ENCODE data around the gene PRTN3. TPM values are rescaled to one million over a fixed set of nuclear protein-coding genes. Genes with fewer than 3 reads are reported as not detected.

The PRTN3 gene
- total RNA-seq, 4 donors from 2014 or later = not detected

DNA sequence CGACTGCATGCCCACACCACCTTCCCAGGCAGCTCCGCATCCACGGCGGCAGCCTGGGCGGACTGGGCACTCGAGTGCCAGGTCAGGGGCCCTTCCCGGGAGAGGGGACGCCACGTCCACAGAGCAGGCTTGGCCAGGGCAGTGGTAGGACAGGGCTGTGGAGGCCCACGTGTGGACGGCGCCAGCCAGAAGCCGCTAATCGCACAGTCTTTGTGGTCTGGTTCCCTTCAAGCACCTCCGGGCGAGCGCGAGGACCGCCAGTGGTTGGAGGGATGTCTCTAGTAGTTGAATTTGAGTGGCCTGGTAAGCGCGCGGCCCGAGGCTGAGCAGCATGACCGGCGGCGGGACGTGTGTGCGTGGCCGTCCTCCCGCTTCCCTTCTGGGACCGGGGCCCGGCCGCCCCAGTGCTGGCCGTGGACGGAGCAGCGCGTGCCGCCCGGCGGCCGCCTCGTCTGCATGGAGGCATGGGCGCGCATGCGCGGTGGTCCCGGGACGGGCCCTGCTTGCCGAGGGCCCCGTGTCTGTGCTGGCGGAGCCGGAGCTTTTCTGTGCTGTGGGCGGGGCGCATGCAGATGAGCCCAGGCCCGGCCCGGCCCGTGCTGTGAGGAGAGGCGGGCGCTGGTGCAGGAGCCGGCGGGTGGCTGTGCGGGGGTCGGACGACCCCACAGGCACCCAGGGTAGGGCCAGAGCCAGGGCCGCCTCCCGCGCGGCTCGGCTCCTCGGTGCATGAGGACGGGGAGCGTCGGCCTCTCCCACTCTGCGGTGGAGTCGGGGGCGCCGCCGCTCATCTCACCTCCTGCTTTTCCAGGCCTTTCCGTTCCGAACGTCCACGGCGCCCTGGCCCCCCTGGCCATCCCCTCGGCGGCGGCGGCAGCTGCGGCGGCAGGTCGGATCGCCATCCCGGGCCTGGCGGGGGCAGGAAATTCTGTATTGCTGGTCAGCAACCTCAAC lies 34.9 kb upstream of the PRTN3 start:
- Histone ChIP-seq H3K4me3 (no peak overlapping the region), H3K27me3 (no peaks in the 10 kb centered on the region), H3K36me3 (peaks cover 77% of the 10 kb centered on the region), H3K9me3 (no peaks in the 10 kb centered on the region), H3K4me1 (peaks cover 27% of the 10 kb centered on the region), H3K27ac (no peak overlapping the region)
- 94% methylated on average over 45 of the region's 93 CpGs for WGBS
- no peak for DNase-seq (ENCODE audit: low spot score in 2 of 2)
- TF ChIP-seq, protein P1, sequence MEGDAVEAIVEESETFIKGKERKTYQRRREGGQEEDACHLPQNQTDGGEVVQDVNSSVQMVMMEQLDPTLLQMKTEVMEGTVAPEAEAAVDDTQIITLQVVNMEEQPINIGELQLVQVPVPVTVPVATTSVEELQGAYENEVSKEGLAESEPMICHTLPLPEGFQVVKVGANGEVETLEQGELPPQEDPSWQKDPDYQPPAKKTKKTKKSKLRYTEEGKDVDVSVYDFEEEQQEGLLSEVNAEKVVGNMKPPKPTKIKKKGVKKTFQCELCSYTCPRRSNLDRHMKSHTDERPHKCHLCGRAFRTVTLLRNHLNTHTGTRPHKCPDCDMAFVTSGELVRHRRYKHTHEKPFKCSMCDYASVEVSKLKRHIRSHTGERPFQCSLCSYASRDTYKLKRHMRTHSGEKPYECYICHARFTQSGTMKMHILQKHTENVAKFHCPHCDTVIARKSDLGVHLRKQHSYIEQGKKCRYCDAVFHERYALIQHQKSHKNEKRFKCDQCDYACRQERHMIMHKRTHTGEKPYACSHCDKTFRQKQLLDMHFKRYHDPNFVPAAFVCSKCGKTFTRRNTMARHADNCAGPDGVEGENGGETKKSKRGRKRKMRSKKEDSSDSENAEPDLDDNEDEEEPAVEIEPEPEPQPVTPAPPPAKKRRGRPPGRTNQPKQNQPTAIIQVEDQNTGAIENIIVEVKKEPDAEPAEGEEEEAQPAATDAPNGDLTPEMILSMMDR (IDR thresholded peaks at IDR 0.05) = no peak
- TF ChIP-seq POLR2A (IDR thresholded peaks at IDR 0.05) (no peak), POLR2AphosphoS5 (IDR thresholded peaks at IDR 0.05) (no peak)

DNA sequence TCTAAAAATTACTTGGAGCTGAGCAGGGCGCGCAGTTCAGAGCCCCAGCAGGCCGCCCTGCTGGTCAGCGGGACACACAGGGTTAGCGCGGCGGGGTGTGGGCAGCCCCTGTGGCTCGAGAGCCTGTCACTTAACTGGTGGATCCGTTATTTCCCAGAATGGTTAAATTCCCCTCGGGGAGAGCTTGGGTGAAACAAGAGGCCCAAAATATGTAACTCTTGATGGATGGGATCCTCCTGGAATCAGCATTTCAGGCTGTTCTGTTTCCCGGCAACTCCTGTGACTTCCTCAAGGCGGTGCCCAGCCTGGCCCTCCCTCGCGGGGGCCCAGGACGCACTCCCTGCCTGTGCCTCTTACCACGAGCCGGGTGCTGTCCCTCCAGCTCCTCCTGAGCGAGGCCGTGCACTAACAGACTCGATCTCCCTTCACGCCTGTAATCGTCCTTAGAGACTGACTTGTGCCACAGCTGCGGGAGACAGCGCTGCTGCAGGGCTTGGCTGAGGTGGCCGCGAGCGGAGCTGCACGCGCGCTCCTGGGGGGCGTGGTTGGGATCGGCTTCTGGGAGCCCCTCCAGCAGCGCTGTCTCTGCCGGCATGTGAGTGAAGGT lies 33.9 kb upstream of the PRTN3 start:
- 81% methylated on average over 27 of the region's 34 CpGs for WGBS
- H3K4me1 ChIP-seq = peaks cover 16% of the 10 kb centered on the region
- H3K27me3 ChIP-seq = no peaks in the 10 kb centered on the region
- no peaks in the 10 kb centered on the region for H3K9me3 ChIP-seq
- H3K27ac ChIP-seq = no peak overlapping the region
- no peak overlapping the region for H3K4me3 ChIP-seq
- DNase-seq (ENCODE audit: low spot score in 2 of 2) = no peak
- no peak for TF ChIP-seq EP300 (IDR thresholded peaks at IDR 0.05)
- TF ChIP-seq POLR2AphosphoS5 (IDR thresholded peaks at IDR 0.05) = no peak
- TF ChIP-seq, protein P1 (IDR thresholded peaks at IDR 0.05) = no peak
- no peak for TF ChIP-seq POLR2A (IDR thresholded peaks at IDR 0.05)
- H3K36me3 ChIP-seq = peaks cover 88% of the 10 kb centered on the region

DNA sequence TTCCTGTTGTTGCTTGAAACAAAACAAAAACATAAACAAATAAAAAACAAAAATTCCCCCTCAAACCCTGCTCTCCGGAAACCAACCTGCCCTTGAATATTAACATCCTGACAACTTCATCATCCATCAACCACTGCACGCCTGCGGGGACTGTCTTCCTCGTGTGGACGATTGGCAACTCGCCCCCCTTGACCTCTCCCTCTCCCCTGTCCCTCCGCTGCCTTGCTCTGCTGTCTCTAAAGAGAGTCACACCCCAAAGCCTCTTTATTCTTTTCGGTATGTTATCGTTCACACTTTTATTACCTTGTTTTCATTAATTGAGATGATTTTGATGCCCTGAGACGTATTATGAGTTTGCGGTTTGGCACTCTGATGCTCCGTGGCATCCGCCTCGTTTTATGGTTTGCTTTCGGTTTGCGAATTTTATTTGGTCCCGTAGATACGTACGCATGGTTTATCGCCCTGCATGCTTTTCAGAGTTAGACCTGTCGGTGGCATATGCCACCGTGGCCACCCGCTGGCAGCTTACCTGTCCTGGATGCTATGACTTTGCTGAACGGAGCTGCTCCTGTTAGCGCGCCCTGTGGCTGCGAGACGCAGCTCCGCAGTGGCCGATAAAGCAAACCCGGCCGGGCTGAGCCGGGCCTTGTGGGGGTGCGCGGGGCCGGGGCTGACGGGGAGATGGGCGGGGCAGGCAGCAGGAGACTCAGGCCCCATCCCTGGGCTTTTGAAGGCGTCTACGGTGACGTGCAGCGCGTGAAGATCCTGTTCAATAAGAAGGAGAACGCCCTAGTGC lies 33.0 kb upstream of the PRTN3 start:
- WGBS = 93% methylated on average over 42 of the region's 44 CpGs
- TF ChIP-seq POLR2A (IDR thresholded peaks at IDR 0.05) (no peak), POLR2AphosphoS5 (IDR thresholded peaks at IDR 0.05) (no peak), EP300 (IDR thresholded peaks at IDR 0.05) (no peak)
- TF ChIP-seq, protein P1 (IDR thresholded peaks at IDR 0.05) = no peak
- Histone ChIP-seq H3K4me1 (peaks cover 7% of the 10 kb centered on the region), H3K4me3 (no peak overlapping the region), H3K36me3 (peaks cover 94% of the 10 kb centered on the region), H3K27me3 (no peaks in the 10 kb centered on the region), H3K9me3 (no peaks in the 10 kb centered on the region), H3K27ac (no peak overlapping the region)
- no peak for DNase-seq (ENCODE audit: low spot score in 2 of 2)

- TF ChIP-seq EP300 (IDR thresholded peaks at IDR 0.05) (no peak), POLR2AphosphoS5 (IDR thresholded peaks at IDR 0.05) (no peak), POLR2A (IDR thresholded peaks at IDR 0.05) (no peak)
- TF ChIP-seq, protein P1 (IDR thresholded peaks at IDR 0.05) = no peak
- H3K36me3 ChIP-seq = peaks cover 98% of the 10 kb centered on the region
- no peak for DNase-seq (ENCODE audit: low spot score in 2 of 2)
Measured at GRCh38 chr19:808423-808775, 32.4 kb upstream of the PRTN3 start.

More at GRCh38 chr19:808423-808775, 32.4 kb upstream of the PRTN3 start:
- no peaks in the 10 kb centered on the region for H3K27me3 ChIP-seq
- peaks cover 1% of the 10 kb centered on the region for H3K4me1 ChIP-seq
- no peaks in the 10 kb centered on the region for H3K9me3 ChIP-seq
- 93% methylated on average over 6 of the region's 26 CpGs for WGBS
- no peak overlapping the region for H3K4me3 ChIP-seq
- no peak overlapping the region for H3K27ac ChIP-seq

Data from suprapubic skin (tissue), 4 donors.